HG02884 (cell line): ENCODE results near the gene PLA2G5.
"Not testable (repeated sequence)": the region's sequence is repeated elsewhere in the genome, so short reads cannot be mapped to it uniquely, and the experiment has no call there.

Source experiments
- ATAC-seq: cut with Tn5 transposase; IDR thresholded peaks from one replicate; pipeline ENCODE4 v1.9.1; 2021; ENCODE audit warnings: mild to moderate bottlenecking, moderate library complexity; ENCODE audit not compliant: unreplicated experiment

PLA2G5 gene

GRCh38 chr1:20115479-20115878 lies 45.5 kb downstream of the PLA2G5 start:
- ATAC-seq, result no peak

- no peak for ATAC-seq
Measured at GRCh38 chr1:20115916-20116315, 45.9 kb downstream of the PLA2G5 start.

GRCh38 chr1:20117236-20117635 lies 47.2 kb downstream of the PLA2G5 start:
- ATAC-seq, result no peak

- ATAC-seq, result no peak
Measured at GRCh38 chr1:20119347-20119746, 49.4 kb downstream of the PLA2G5 start, which contains the start of gene PLA2G2D. PLA2G2D (minus strand) TSS chr1:20119536; CDS start chr1:20119498, 38 bp downstream.

- ATAC-seq, result no peak
Measured at GRCh38 chr1:20120796-20121195, 50.8 kb downstream of the PLA2G5 start.

GRCh38 chr1:20123722-20124455 lies 53.9 kb downstream of the PLA2G5 start:
- no peak for ATAC-seq

- no peak for ATAC-seq
Measured at GRCh38 chr1:20124456-20125057, 54.6 kb downstream of the PLA2G5 start.

GRCh38 chr1:20125100-20125499 lies 55.1 kb downstream of the PLA2G5 start:
- no peak for ATAC-seq

- no peak for ATAC-seq
Measured at GRCh38 chr1:20126041-20126805, 56.2 kb downstream of the PLA2G5 start.

GRCh38 chr1:20126806-20127440 lies 56.9 kb downstream of the PLA2G5 start:
- ATAC-seq, result no peak

GRCh38 chr1:20130518-20130917 lies 60.5 kb downstream of the PLA2G5 start:
- ATAC-seq, result not testable (repeated sequence)

- ATAC-seq, result no peak
Measured at GRCh38 chr1:20134995-20135394, 65.0 kb downstream of the PLA2G5 start.

GRCh38 chr1:20136249-20136648 lies 66.3 kb downstream of the PLA2G5 start:
- ATAC-seq, result no peak

- ATAC-seq, result no peak
Measured at GRCh38 chr1:20137055-20137454, 67.1 kb downstream of the PLA2G5 start.

- ATAC-seq, result no peak
Measured at GRCh38 chr1:20137604-20138003, 67.6 kb downstream of the PLA2G5 start.

- no peak for ATAC-seq
Measured at GRCh38 chr1:20138346-20138745, 68.4 kb downstream of the PLA2G5 start.

GRCh38 chr1:20138961-20139550 lies 69.1 kb downstream of the PLA2G5 start, which contains the start of gene PLA2G2F:
PLA2G2F (plus strand) TSS chr1:20139323; CDS start chr1:20139428, 105 bp downstream.
- no peak for ATAC-seq

GRCh38 chr1:20139776-20140612 lies 70.0 kb downstream of the PLA2G5 start:
- no peak for ATAC-seq

- ATAC-seq, result no peak
Measured at GRCh38 chr1:20141001-20141400, 71.0 kb downstream of the PLA2G5 start.

GRCh38 chr1:20141466-20141865 lies 71.5 kb downstream of the PLA2G5 start:
- ATAC-seq, result no peak
